HepG2 (cell line): ENCODE data around the gene DRAXIN. TPM values are rescaled to one million over a fixed set of nuclear protein-coding genes. Genes with fewer than 3 reads are reported as not detected.

Experiments
- CCDC6 ChIP-seq: sonication (generic); formaldehyde crosslinking; IDR thresholded peaks from 2 replicates; pipeline ENCODE4 v1.8.1; 2022; ENCODE audit warnings: mild to moderate bottlenecking, missing genetic modification reagents, moderate library complexity
- HNF4G ChIP-seq, 2 experiments: sonication (generic) in 1 of 2; formaldehyde crosslinking in 1 of 2; IDR thresholded peaks; 2 replicates each; pipeline versions ENCODE4 v1.4.0 to v1.6.1; 2011 to 2020; ENCODE audit warnings: borderline replicate concordance in 2 of 2, low read depth in 2 of 2, mild to moderate bottlenecking in 2 of 2, low read length in 1 of 2, missing genetic modification reagents in 1 of 2, moderate library complexity in 1 of 2
- KAT8 ChIP-seq: IDR thresholded peaks from 2 replicates; pipeline ENCODE4 v1.6.1; 2016; ENCODE audit warnings: missing genetic modification reagents, missing compliant biosample characterization
- MTA1 ChIP-seq: sonication (generic); formaldehyde crosslinking; IDR thresholded peaks from 2 replicates; pipeline ENCODE4 v1.4.0; 2020; ENCODE audit warnings: missing genetic modification reagents, mild to moderate bottlenecking, borderline replicate concordance
- NCOA2 ChIP-seq: sonication (generic); formaldehyde crosslinking; IDR thresholded peaks from 2 replicates; pipeline ENCODE4 v1.8.0; 2022; ENCODE audit warnings: inconsistent platforms
- NCOR1 ChIP-seq: fragments of 200-600 bp; sonication (generic); IDR thresholded peaks from 2 replicates; pipeline ENCODE4 v1.7.0; 2017; ENCODE audit warnings: antibody characterized with exemption, low read length, borderline replicate concordance
- NFKBIZ ChIP-seq: IDR thresholded peaks from 2 replicates; pipeline ENCODE4 v1.6.1; 2018; ENCODE audit warnings: missing genetic modification reagents, missing compliant biosample characterization
- ONECUT2 ChIP-seq: sonication (generic); formaldehyde crosslinking; IDR thresholded peaks from 2 replicates; pipeline ENCODE4 v1.4.0; 2020; ENCODE audit warnings: missing genetic modification reagents
- PPARG ChIP-seq: conservative IDR thresholded peaks from 2 replicates; pipeline ENCODE4 v1.6.1; 2016; ENCODE audit warnings: missing biosample characterization, missing genetic modification reagents
- RAD21 ChIP-seq: fragments of 450-650 bp; formaldehyde crosslinking; IDR thresholded peaks from 2 replicates; pipeline ENCODE4 v1.5.0; 2020; ENCODE audit warnings: mild to moderate bottlenecking
- SOX5 ChIP-seq: IDR thresholded peaks from 2 replicates; pipeline ENCODE4 v1.6.1; 2016; ENCODE audit warnings: borderline replicate concordance
- TSC22D2 ChIP-seq: sonication (generic); formaldehyde crosslinking; IDR thresholded peaks from 2 replicates; pipeline ENCODE4 v1.5.1; 2020; ENCODE audit warnings: missing genetic modification reagents, mild to moderate bottlenecking, borderline replicate concordance
- XRCC5 ChIP-seq: fragments of 200-400 bp; formaldehyde crosslinking; optimal IDR thresholded peaks from 2 replicates; pipeline ENCODE3; 2017; ENCODE audit warnings: mild to moderate bottlenecking, low read length
- ZBTB7B ChIP-seq: sonication (generic); formaldehyde crosslinking; IDR thresholded peaks from 2 replicates; pipeline ENCODE4 v1.4.0; 2020; ENCODE audit warnings: missing genetic modification reagents
- ZMYM2 ChIP-seq: sonication (generic); formaldehyde crosslinking; IDR thresholded peaks from 2 replicates; pipeline ENCODE4 v1.8.0; 2022; ENCODE audit warnings: mild to moderate bottlenecking, missing genetic modification reagents
- ZNF331 ChIP-seq: sonication (generic); formaldehyde crosslinking; IDR thresholded peaks from 2 replicates; pipeline ENCODE4 v1.4.0; 2020; ENCODE audit warnings: missing genetic modification reagents
- ZNF350 ChIP-seq: sonication (generic); formaldehyde crosslinking; IDR thresholded peaks from 2 replicates; pipeline ENCODE4 v1.4.0; 2020; ENCODE audit warnings: mild to moderate bottlenecking, low read depth, missing genetic modification reagents, borderline replicate concordance
- ZNF552 ChIP-seq: sonication (generic); formaldehyde crosslinking; IDR thresholded peaks from 2 replicates; pipeline ENCODE4 v1.9.0; 2022; ENCODE audit warnings: missing genetic modification reagents, mild to moderate bottlenecking, borderline replicate concordance
- ZNF607 ChIP-seq: sonication (generic); formaldehyde crosslinking; IDR thresholded peaks from 2 replicates; pipeline ENCODE4 v1.5.1; 2020; ENCODE audit warnings: missing genetic modification reagents, mild to moderate bottlenecking, borderline replicate concordance
- ZNF772 ChIP-seq: sonication (generic); formaldehyde crosslinking; IDR thresholded peaks from 2 replicates; pipeline ENCODE4 v1.5.0; 2020; ENCODE audit warnings: mild to moderate bottlenecking, missing genetic modification reagents
- ZNF773 ChIP-seq: sonication (generic); formaldehyde crosslinking; IDR thresholded peaks from 2 replicates; pipeline ENCODE4 v1.4.0; 2020; ENCODE audit warnings: missing genetic modification reagents, borderline replicate concordance
- ZNF777 ChIP-seq: sonication (generic); formaldehyde crosslinking; IDR thresholded peaks from 2 replicates; pipeline ENCODE4 v1.4.0; 2020; ENCODE audit warnings: missing genetic modification reagents
- ZNF781 ChIP-seq: sonication (generic); formaldehyde crosslinking; IDR thresholded peaks from 2 replicates; pipeline ENCODE4 v1.5.1; 2020; ENCODE audit warnings: borderline replicate concordance, mild to moderate bottlenecking, missing genetic modification reagents; ENCODE audit errors: not compliant biosample characterization
- polyA plus RNA-seq, 8 experiments: library from polyadenylated mRNA; depleted of rRNA in 3 of 8; stranded (reverse) in 7 of 8; unstranded in 1 of 8; fragments of >200 nt; fragmentation: Illumina TruSeq in 4 of 8; extraction: Trizol in 4 of 8; gene quantifications; 2 replicates each; pipeline versions ENCODE4 v1.2.1 to v1.2.3, GENCODE V29; 2011 to 2016; ENCODE audit warnings: low read depth in 4 of 8, missing spikeins in 1 of 8, mixed read lengths in 1 of 8; ENCODE audit not compliant: insufficient read depth in 1 of 8
- total RNA-seq, 5 experiments: library from RNA; depleted of rRNA; stranded (reverse); fragments of >200 nt; fragmentation: Illumina TruSeq; extraction: Trizol; gene quantifications; 2 replicates each; pipeline ENCODE4 v1.2.3, GENCODE V29; 2016; ENCODE audit warnings: low read depth in 1 of 5
- TF ChIP-seq, protein P1 (sequence below): sonication (generic); formaldehyde crosslinking; IDR thresholded peaks from 2 replicates; pipeline ENCODE4 v1.4.0; 2020; ENCODE audit warnings: missing genetic modification reagents
- TF ChIP-seq, protein P2 (sequence below): sonication (generic); formaldehyde crosslinking; IDR thresholded peaks from 2 replicates; pipeline ENCODE4 v1.4.0; 2020; ENCODE audit warnings: mild to moderate bottlenecking, missing genetic modification reagents
- TF ChIP-seq, protein P3 (sequence below): sonication (generic); formaldehyde crosslinking; IDR thresholded peaks from 2 replicates; pipeline ENCODE4 v1.5.0; 2020; ENCODE audit warnings: mild to moderate bottlenecking, missing genetic modification reagents, borderline replicate concordance
- TF ChIP-seq, protein P4 (sequence below): IDR thresholded peaks from 2 replicates; pipeline ENCODE4 v1.6.1; 2016

DRAXIN gene
- total and polyA plus RNA-seq, 2 of the 13 experiments (the other 11 are each of a cell fraction or from before 2014, with no cell fraction given) = 0.02 TPM; not detected in 1

DNA sequence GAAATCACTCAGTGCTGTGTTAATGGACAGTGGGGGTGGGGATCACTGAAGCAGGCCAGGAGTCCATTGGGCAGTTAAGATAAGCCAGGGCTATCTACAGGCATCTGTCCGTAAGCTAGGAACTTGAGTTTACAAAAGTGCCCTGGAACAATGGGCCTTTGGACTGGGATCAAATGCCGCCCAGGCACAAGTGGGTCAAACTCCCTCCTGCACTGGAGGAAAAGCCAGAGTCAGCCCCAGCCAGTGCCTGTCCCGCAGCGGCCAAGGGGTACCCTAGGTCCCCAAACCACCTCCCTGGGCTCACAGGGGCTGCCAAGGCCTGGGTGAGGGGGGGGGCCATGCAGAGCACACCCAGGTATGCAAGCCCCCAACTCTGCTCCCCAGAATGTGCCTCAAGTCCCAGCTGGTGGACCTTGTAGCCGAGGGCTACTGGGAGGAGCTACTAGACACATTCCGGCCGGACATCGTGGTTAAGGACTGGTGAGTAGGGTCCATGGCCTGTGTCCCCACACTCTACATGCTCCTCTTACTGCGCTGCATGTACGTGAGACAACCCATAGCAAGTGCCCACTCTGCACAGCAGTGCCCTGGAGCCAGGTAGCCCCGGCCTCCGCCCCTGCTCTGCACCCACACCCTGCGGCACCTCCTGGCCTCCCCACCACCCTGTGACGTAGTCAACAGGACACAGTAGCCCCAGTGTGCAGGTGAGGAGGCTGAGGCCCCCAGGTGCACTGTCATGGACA lies 19.8 kb upstream of the DRAXIN start (continued):
- TF ChIP-seq ZNF777 (CRISPR knock-in tag) (no peak; the same call in 1 of the 2 replicates), ZNF773 (CRISPR knock-in tag) (no peak), ZBTB7B (CRISPR knock-in tag) (peak; percentile 43; the same call in 1 of the 2 replicates), ZMYM2 (CRISPR knock-in tag) (peak; percentile 72; the same call in 1 of the 2 replicates), SOX5 (CRISPR knock-in tag) (peak; percentile 87), ZNF552 (0 out of 2 replicates have a peak, but pooled peaks have one; percentile 19), KAT8 (CRISPR knock-in tag) (peak; percentile 22; the same call in 1 of the 2 replicates), ZNF781 (CRISPR knock-in tag) (peak; percentile 26), MTA1 (CRISPR knock-in tag) (peak; percentile 75), RAD21 (CRISPR knock-in tag) (0 out of 2 replicates have a peak, but pooled peaks have one; percentile 20), NCOR1 (peak; percentile 96), NFKBIZ (CRISPR knock-in tag) (no peak), HNF4G (IDR thresholded peaks at IDR 0.05; ENCODE audit: borderline replicate concordance, low read depth, low read length) (peak; percentile 94), HNF4G (CRISPR knock-in tag; IDR thresholded peaks at IDR 0.05; ENCODE audit: borderline replicate concordance, low read depth) (peak; percentile 97), ONECUT2 (CRISPR knock-in tag) (peak; percentile 42; the same call in 1 of the 2 replicates), PPARG (CRISPR knock-in tag) (peak; percentile 82), CCDC6 (CRISPR knock-in tag) (0 out of 2 replicates have a peak, but pooled peaks have one; percentile 47), XRCC5 (peak; percentile 83), ZNF772 (CRISPR knock-in tag) (peak; percentile 84; the same call in 1 of the 2 replicates), NCOA2 (CRISPR knock-in tag) (peak; percentile 60), TSC22D2 (no peak), ZNF331 (peak; percentile 58), ZNF607 (CRISPR knock-in tag) (peak; percentile 27; the same call in 1 of the 2 replicates), ZNF350 (CRISPR knock-in tag) (peak; percentile 72; the same call in 1 of the 2 replicates)
- TF ChIP-seq, protein P1, sequence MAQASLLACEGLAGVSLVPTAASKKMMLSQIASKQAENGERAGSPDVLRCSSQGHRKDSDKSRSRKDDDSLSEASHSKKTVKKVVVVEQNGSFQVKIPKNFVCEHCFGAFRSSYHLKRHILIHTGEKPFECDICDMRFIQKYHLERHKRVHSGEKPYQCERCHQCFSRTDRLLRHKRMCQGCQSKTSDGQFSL (CRISPR knock-in tag) = 0 out of 2 replicates have a peak, but pooled peaks have one; percentile 37
- TF ChIP-seq, protein P2, sequence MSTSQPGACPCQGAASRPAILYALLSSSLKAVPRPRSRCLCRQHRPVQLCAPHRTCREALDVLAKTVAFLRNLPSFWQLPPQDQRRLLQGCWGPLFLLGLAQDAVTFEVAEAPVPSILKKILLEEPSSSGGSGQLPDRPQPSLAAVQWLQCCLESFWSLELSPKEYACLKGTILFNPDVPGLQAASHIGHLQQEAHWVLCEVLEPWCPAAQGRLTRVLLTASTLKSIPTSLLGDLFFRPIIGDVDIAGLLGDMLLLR = 0 out of 2 replicates have a peak, but pooled peaks have one; percentile 47
- TF ChIP-seq, protein P3, sequence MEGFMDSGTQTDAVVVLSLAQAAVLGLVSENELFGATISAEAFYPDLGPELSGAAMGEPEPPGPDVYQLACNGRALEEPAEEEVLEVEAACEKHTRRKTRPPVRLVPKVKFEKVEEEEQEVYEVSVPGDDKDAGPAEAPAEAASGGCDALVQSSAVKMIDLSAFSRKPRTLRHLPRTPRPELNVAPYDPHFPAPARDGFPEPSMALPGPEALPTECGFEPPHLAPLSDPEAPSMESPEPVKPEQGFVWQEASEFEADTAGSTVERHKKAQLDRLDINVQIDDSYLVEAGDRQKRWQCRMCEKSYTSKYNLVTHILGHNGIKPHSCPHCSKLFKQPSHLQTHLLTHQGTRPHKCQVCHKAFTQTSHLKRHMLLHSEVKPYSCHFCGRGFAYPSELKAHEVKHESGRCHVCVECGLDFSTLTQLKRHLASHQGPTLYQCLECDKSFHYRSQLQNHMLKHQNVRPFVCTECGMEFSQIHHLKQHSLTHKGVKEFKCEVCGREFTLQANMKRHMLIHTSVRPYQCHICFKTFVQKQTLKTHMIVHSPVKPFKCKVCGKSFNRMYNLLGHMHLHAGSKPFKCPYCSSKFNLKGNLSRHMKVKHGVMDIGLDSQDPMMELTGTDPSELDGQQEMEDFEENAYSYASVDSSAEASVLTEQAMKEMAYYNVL (CRISPR knock-in tag) = peak; percentile 68; the same call in 1 of the 2 replicates
- TF ChIP-seq, protein P4, sequence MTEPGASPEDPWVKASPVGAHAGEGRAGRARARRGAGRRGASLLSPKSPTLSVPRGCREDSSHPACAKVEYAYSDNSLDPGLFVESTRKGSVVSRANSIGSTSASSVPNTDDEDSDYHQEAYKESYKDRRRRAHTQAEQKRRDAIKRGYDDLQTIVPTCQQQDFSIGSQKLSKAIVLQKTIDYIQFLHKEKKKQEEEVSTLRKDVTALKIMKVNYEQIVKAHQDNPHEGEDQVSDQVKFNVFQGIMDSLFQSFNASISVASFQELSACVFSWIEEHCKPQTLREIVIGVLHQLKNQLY (CRISPR knock-in tag) = no peak
